HepG2 (cell line): ENCODE data around the gene PIGN. TPM values are rescaled to one million over a fixed set of nuclear protein-coding genes. Genes with fewer than 3 reads are reported as not detected.

Experiments used
- CBX1 ChIP-seq: IDR thresholded peaks from one replicate; pipeline ENCODE4 v1.6.1; 2016; ENCODE audit warnings: antibody characterized with exemption, low read depth
- FOXA3 ChIP-seq: IDR thresholded peaks from 2 replicates; pipeline ENCODE4 v1.6.1; 2016; ENCODE audit warnings: missing genetic modification reagents, missing compliant biosample characterization
- FOXK1 ChIP-seq: sonication (generic); formaldehyde crosslinking; IDR thresholded peaks from 2 replicates; pipeline ENCODE4 v1.4.0; 2020; ENCODE audit warnings: low read depth, missing genetic modification reagents, borderline replicate concordance
- HMGA1 ChIP-seq: sonication (generic); formaldehyde crosslinking; conservative IDR thresholded peaks from 2 replicates; pipeline ENCODE4 v1.4.0; 2020; ENCODE audit warnings: missing genetic modification reagents
- JDP2 ChIP-seq: sonication (generic); formaldehyde crosslinking; IDR thresholded peaks from 2 replicates; pipeline ENCODE4 v1.8.1; 2022; ENCODE audit warnings: missing genetic modification reagents, borderline replicate concordance
- KDM6A ChIP-seq: IDR thresholded peaks from 2 replicates; pipeline ENCODE4 v1.6.1; 2016; ENCODE audit warnings: low read depth
- MXI1 ChIP-seq: IDR thresholded peaks from 3 replicates; pipeline ENCODE4 v1.6.1; 2012; ENCODE audit warnings: low read depth, low read length, inconsistent platforms, borderline replicate concordance
- NAIF1 ChIP-seq: sonication (generic); formaldehyde crosslinking; IDR thresholded peaks from 2 replicates; pipeline ENCODE4 v1.5.0; 2020; ENCODE audit warnings: mild to moderate bottlenecking, missing genetic modification reagents, borderline replicate concordance
- NBN ChIP-seq: fragments of 450-650 bp; conservative IDR thresholded peaks from 2 replicates; pipeline ENCODE4 v1.6.1; 2017
- NR2F6 ChIP-seq, 2 experiments: IDR thresholded peaks; 2 replicates each; pipeline ENCODE4 v1.6.1; 2016; ENCODE audit warnings: antibody characterized with exemption in 1 of 2, mild to moderate bottlenecking in 1 of 2
- PHB2 ChIP-seq: fragments of 450-650 bp; IDR thresholded peaks from 2 replicates; pipeline ENCODE4 v1.6.1; 2018; ENCODE audit not compliant: partially characterized antibody
- POLR2A ChIP-seq, 2 experiments: IDR thresholded peaks; 2 replicates each; pipeline ENCODE4 v1.6.1; 2011; ENCODE audit warnings: low read depth in 2 of 2, low read length in 2 of 2, mild to moderate bottlenecking in 1 of 2, moderate library complexity in 1 of 2; ENCODE audit not compliant: insufficient read depth in 1 of 2
- RBFOX2 ChIP-seq: fragments of 200-400 bp; formaldehyde crosslinking; IDR thresholded peaks from 2 replicates; pipeline ENCODE4 v1.6.1; 2017; ENCODE audit warnings: low read depth, mild to moderate bottlenecking, low read length
- REXO4 ChIP-seq: sonication (generic); formaldehyde crosslinking; IDR thresholded peaks from 2 replicates; pipeline ENCODE4 v1.8.0; 2022; ENCODE audit warnings: missing genetic modification reagents, mild to moderate bottlenecking, borderline replicate concordance
- SMYD3 ChIP-seq: sonication (generic); formaldehyde crosslinking; IDR thresholded peaks from 2 replicates; pipeline ENCODE4 v1.8.1; 2023; ENCODE audit warnings: mild to moderate bottlenecking, missing genetic modification reagents
- SP4 ChIP-seq: sonication (generic); formaldehyde crosslinking; IDR thresholded peaks from 2 replicates; pipeline ENCODE4 v1.8.1; 2023; ENCODE audit warnings: mild to moderate bottlenecking, missing genetic modification reagents
- SRY ChIP-seq: sonication (generic); formaldehyde crosslinking; IDR thresholded peaks from 2 replicates; pipeline ENCODE4 v1.8.0; 2022; ENCODE audit warnings: mild to moderate bottlenecking, missing genetic modification reagents
- TEAD3 ChIP-seq: optimal IDR thresholded peaks from 2 replicates; pipeline ENCODE3; 2016; ENCODE audit warnings: borderline replicate concordance
- ZNF383 ChIP-seq: sonication (generic); formaldehyde crosslinking; IDR thresholded peaks from 2 replicates; pipeline ENCODE4 v1.4.0; 2020; ENCODE audit warnings: missing genetic modification reagents, mild to moderate bottlenecking, borderline replicate concordance
- ZNF432 ChIP-seq: sonication (generic); formaldehyde crosslinking; IDR thresholded peaks from 2 replicates; pipeline ENCODE4 v1.5.0; 2020; ENCODE audit warnings: missing genetic modification reagents, mild to moderate bottlenecking, borderline replicate concordance
- ZNF44 ChIP-seq: sonication (generic); formaldehyde crosslinking; IDR thresholded peaks from 2 replicates; pipeline ENCODE4 v1.5.1; 2020; ENCODE audit warnings: mild to moderate bottlenecking, missing genetic modification reagents
- ZNF451 ChIP-seq: sonication (generic); formaldehyde crosslinking; IDR thresholded peaks from 2 replicates; pipeline ENCODE4 v1.5.0; 2020; ENCODE audit warnings: mild to moderate bottlenecking, missing genetic modification reagents
- ZNF510 ChIP-seq: sonication (generic); formaldehyde crosslinking; IDR thresholded peaks from 2 replicates; pipeline ENCODE4 v1.4.0; 2020; ENCODE audit warnings: low read depth, mild to moderate bottlenecking, missing genetic modification reagents
- ZNF672 ChIP-seq: sonication (generic); formaldehyde crosslinking; IDR thresholded peaks from 2 replicates; pipeline ENCODE4 v1.8.1; 2022; ENCODE audit warnings: missing genetic modification reagents
- ZNF761 ChIP-seq: sonication (generic); formaldehyde crosslinking; conservative IDR thresholded peaks from 2 replicates; pipeline ENCODE4 v1.4.0; 2020; ENCODE audit warnings: mild to moderate bottlenecking, missing genetic modification reagents
- ZNF788 ChIP-seq: sonication (generic); formaldehyde crosslinking; IDR thresholded peaks from 2 replicates; pipeline ENCODE4 v1.5.0; 2020; ENCODE audit warnings: mild to moderate bottlenecking, missing genetic modification reagents, borderline replicate concordance
- ZNF792 ChIP-seq: IDR thresholded peaks from 2 replicates; pipeline ENCODE4 v1.6.1; 2016
- ZNF839 ChIP-seq: sonication (generic); formaldehyde crosslinking; IDR thresholded peaks from 2 replicates; pipeline ENCODE4 v1.4.0; 2020; ENCODE audit warnings: missing genetic modification reagents, mild to moderate bottlenecking, borderline replicate concordance
- ZSCAN30 ChIP-seq: sonication (generic); formaldehyde crosslinking; IDR thresholded peaks from 2 replicates; pipeline ENCODE4 v1.5.0; 2020; ENCODE audit warnings: mild to moderate bottlenecking, missing genetic modification reagents
- polyA plus RNA-seq, 8 experiments: library from polyadenylated mRNA; depleted of rRNA in 3 of 8; stranded (reverse) in 7 of 8; unstranded in 1 of 8; fragments of >200 nt; fragmentation: Illumina TruSeq in 4 of 8; extraction: Trizol in 4 of 8; gene quantifications; 2 replicates each; pipeline versions ENCODE4 v1.2.1 to v1.2.3, GENCODE V29; 2011 to 2016; ENCODE audit warnings: low read depth in 4 of 8, missing spikeins in 1 of 8, mixed read lengths in 1 of 8; ENCODE audit not compliant: insufficient read depth in 1 of 8
- total RNA-seq, 5 experiments: library from RNA; depleted of rRNA; stranded (reverse); fragments of >200 nt; fragmentation: Illumina TruSeq; extraction: Trizol; gene quantifications; 2 replicates each; pipeline ENCODE4 v1.2.3, GENCODE V29; 2016; ENCODE audit warnings: low read depth in 1 of 5
- TF ChIP-seq, protein P1 (sequence below): sonication (generic); formaldehyde crosslinking; IDR thresholded peaks from 2 replicates; pipeline ENCODE4 v1.9.0; 2021; ENCODE audit warnings: missing genetic modification reagents, mild to moderate bottlenecking, borderline replicate concordance
- TF ChIP-seq, protein P2 (sequence below): sonication (generic); formaldehyde crosslinking; IDR thresholded peaks from 2 replicates; pipeline ENCODE4 v1.5.1; 2020; ENCODE audit warnings: mild to moderate bottlenecking, missing genetic modification reagents, moderate library complexity
- TF ChIP-seq, protein P3 (sequence below): IDR thresholded peaks from 2 replicates; pipeline ENCODE4 v1.6.1; 2012; ENCODE audit warnings: inconsistent platforms

The PIGN gene
- total and polyA plus RNA-seq, 2 of the 13 experiments (the other 11 are each of a cell fraction or from before 2014, with no cell fraction given) = 15.5 to 33.6 TPM

DNA sequence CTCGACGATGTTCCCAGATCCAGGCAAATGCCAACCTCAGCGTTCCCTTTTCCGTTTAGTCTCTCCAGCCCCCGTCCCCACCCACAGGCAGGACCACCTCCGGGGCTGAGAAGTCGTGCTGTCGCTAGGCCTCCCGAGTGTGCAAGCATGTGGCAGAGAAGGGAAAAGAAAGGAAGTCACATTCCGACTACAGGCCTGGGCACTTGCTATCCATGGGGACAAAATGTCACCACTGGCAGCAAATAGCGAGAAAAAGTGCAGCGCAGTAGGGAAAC, 420 bp downstream of the PIGN start (continued):
- no peak for TF ChIP-seq FOXK1 (CRISPR knock-in tag)
- no peak for TF ChIP-seq RBFOX2
- no peak for TF ChIP-seq ZNF792
- TF ChIP-seq PHB2 = no peak
- TF ChIP-seq JDP2 (CRISPR knock-in tag) = no peak
- no peak for TF ChIP-seq HMGA1 (CRISPR knock-in tag)
- no peak for TF ChIP-seq ZNF672 (CRISPR knock-in tag)
- TF ChIP-seq, protein P1, sequence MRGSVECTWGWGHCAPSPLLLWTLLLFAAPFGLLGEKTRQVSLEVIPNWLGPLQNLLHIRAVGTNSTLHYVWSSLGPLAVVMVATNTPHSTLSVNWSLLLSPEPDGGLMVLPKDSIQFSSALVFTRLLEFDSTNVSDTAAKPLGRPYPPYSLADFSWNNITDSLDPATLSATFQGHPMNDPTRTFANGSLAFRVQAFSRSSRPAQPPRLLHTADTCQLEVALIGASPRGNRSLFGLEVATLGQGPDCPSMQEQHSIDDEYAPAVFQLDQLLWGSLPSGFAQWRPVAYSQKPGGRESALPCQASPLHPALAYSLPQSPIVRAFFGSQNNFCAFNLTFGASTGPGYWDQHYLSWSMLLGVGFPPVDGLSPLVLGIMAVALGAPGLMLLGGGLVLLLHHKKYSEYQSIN (CRISPR knock-in tag) = no peak
- no peak for TF ChIP-seq POLR2A (IDR thresholded peaks at IDR 0.05; ENCODE audit: insufficient read depth in 1 of 2, low read depth in 2 of 2, low read length in 2 of 2)
- TF ChIP-seq ZNF761 (CRISPR knock-in tag) = no peak
- TF ChIP-seq KDM6A (CRISPR knock-in tag) = no peak
- 0 out of 2 replicates have a peak, but pooled peaks have one; percentile 64 for TF ChIP-seq ZNF44 (CRISPR knock-in tag)
- no peak for TF ChIP-seq NBN
- TF ChIP-seq ZNF510 (CRISPR knock-in tag) = 0 out of 2 replicates have a peak, but pooled peaks have one; percentile 66
- no peak for TF ChIP-seq SMYD3 (CRISPR knock-in tag)
- no peak for TF ChIP-seq ZNF788 (CRISPR knock-in tag)
- no peak for TF ChIP-seq CBX1
- TF ChIP-seq TEAD3 = no peak
- TF ChIP-seq, protein P2, sequence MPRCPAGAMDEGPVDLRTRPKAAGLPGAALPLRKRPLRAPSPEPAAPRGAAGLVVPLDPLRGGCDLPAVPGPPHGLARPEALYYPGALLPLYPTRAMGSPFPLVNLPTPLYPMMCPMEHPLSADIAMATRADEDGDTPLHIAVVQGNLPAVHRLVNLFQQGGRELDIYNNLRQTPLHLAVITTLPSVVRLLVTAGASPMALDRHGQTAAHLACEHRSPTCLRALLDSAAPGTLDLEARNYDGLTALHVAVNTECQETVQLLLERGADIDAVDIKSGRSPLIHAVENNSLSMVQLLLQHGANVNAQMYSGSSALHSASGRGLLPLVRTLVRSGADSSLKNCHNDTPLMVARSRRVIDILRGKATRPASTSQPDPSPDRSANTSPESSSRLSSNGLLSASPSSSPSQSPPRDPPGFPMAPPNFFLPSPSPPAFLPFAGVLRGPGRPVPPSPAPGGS (CRISPR knock-in tag) = no peak
- TF ChIP-seq, protein P3, sequence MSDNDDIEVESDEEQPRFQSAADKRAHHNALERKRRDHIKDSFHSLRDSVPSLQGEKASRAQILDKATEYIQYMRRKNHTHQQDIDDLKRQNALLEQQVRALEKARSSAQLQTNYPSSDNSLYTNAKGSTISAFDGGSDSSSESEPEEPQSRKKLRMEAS = 0 out of 2 replicates have a peak, but pooled peaks have one; percentile 46
- TF ChIP-seq ZNF839 = no peak
- TF ChIP-seq ZSCAN30 = no peak
- no peak for TF ChIP-seq SRY (CRISPR knock-in tag)
- no peak for TF ChIP-seq ZNF383 (CRISPR knock-in tag)
- TF ChIP-seq REXO4 (CRISPR knock-in tag) = no peak
- TF ChIP-seq FOXA3 (CRISPR knock-in tag) = no peak
- TF ChIP-seq NR2F6 (IDR thresholded peaks at IDR 0.05) = no peak
- no peak for TF ChIP-seq NR2F6 (CRISPR knock-in tag; IDR thresholded peaks at IDR 0.05)
- TF ChIP-seq MXI1 = no peak
- 0 out of 2 replicates have a peak, but pooled peaks have one; percentile 16 for TF ChIP-seq ZNF451 (CRISPR knock-in tag)
- TF ChIP-seq ZNF432 (CRISPR knock-in tag) = no peak
- TF ChIP-seq NAIF1 (CRISPR knock-in tag) = no peak
- TF ChIP-seq SP4 (CRISPR knock-in tag) = no peak
